PC-3 (cell line): ENCODE results near the gene LTF. TPM values are rescaled to one million over a fixed set of nuclear protein-coding genes. Genes with fewer than 3 reads are reported as not detected.
A peak's percentile ranks its signal among the peaks of the same experiment; 100 is the strongest.

Experiments used
- ATAC-seq: fragments of 200-7000 bp; cut with Tn5 transposase; 2 replicates; pipeline ENCODE4 v1.9.1; 2020; ENCODE audit warnings: mild to moderate bottlenecking, moderate library complexity
- BruUV-seq: library from RNA; stranded (reverse); fragments of 400-500 nt; replicated peaks from 2 replicates; lab custom pipeline; 2021; lab: Mats Ljungman, UMichigan
- CTCF ChIA-PET: fragments of 300-600 bp; sonication (Branson Sonifier 250); formaldehyde crosslinking; loops from one replicate; lab custom pipeline; 2022; ENCODE audit warnings: antibody characterized with exemption; lab: Charles Lee
- POLR2A ChIA-PET: fragments of 300-600 bp; sonication (Branson Sonifier 250); formaldehyde crosslinking; loops from one replicate; lab custom pipeline; 2022; ENCODE audit warnings: antibody characterized with exemption; ENCODE audit not compliant: unreplicated experiment; lab: Charles Lee
- DNase-seq: peaks from one replicate; pipeline ENCODE4 v3.0.0-alpha.2; 2015
- H2AFZ ChIP-seq: fragments of 300-600 bp; sonication (generic); 2 replicates; pipeline ENCODE4 v1.6.0; 2016; ENCODE audit warnings: antibody characterized with exemption, low read length
- H3F3A ChIP-seq: fragments of 300-600 bp; sonication (generic); one replicate; pipeline ENCODE4 v1.6.0; 2017; ENCODE audit warnings: antibody characterized with exemption, low read length, control low read depth, mild to moderate bottlenecking; ENCODE audit not compliant: unreplicated experiment
- H3K27ac ChIP-seq: fragments of 300-600 bp; sonication (generic); 2 replicates; pipeline ENCODE4 v1.5.1; 2016; ENCODE audit warnings: mild to moderate bottlenecking, low read length
- H3K27me3 ChIP-seq: fragments of 300-600 bp; sonication (generic); 2 replicates; pipeline ENCODE4 v1.6.1; 2016; ENCODE audit warnings: low read length, mixed read lengths
- H3K36me3 ChIP-seq: fragments of 300-600 bp; sonication (generic); 2 replicates; pipeline ENCODE4 v1.6.1; 2016; ENCODE audit warnings: low read depth, mixed run types, low read length, mixed read lengths
- H3K4me1 ChIP-seq: fragments of 300-600 bp; sonication (generic); 2 replicates; pipeline ENCODE4 v1.5.1; 2016; ENCODE audit warnings: low read length; ENCODE audit not compliant: insufficient read depth
- H3K4me2 ChIP-seq: fragments of 300-600 bp; sonication (generic); 2 replicates; pipeline ENCODE4 v1.6.0; 2016; ENCODE audit warnings: low read length
- H3K4me3 ChIP-seq: fragments of 300-600 bp; sonication (generic); 2 replicates; pipeline ENCODE4 v1.5.1; 2016; ENCODE audit warnings: mild to moderate bottlenecking, low read length, mixed read lengths
- H3K79me2 ChIP-seq: fragments of 300-600 bp; sonication (generic); 2 replicates; pipeline ENCODE4 v1.6.1; 2017; ENCODE audit warnings: low read length, mixed read lengths
- H3K9ac ChIP-seq: fragments of 300-600 bp; sonication (generic); 2 replicates; pipeline ENCODE4 v1.6.0; 2016; ENCODE audit warnings: mild to moderate bottlenecking, low read length
- H3K9me2 ChIP-seq: fragments of 300-600 bp; sonication (generic); replicated peaks from 2 replicates; pipeline ENCODE4 v1.6.1; 2016; ENCODE audit warnings: mixed run types, low read length, mixed read lengths
- H3K9me3 ChIP-seq: fragments of 300-600 bp; sonication (generic); 2 replicates; pipeline ENCODE4 v1.6.1; 2016; ENCODE audit warnings: low read length, mixed read lengths
- H4K20me1 ChIP-seq: fragments of 300-600 bp; sonication (generic); 2 replicates; pipeline ENCODE4 v1.6.1; 2016; ENCODE audit warnings: low read length, mixed read lengths
- CTCF ChIP-seq: fragments of 300-600 bp; sonication (generic); conservative IDR thresholded peaks from 2 replicates; pipeline ENCODE4 v1.5.1; 2017; ENCODE audit warnings: antibody characterized with exemption, low read depth, mild to moderate bottlenecking, low read length
- EZH2 ChIP-seq: fragments of 300-600 bp; sonication (generic); IDR thresholded peaks from one replicate; pipeline ENCODE4 v1.6.1; 2017; ENCODE audit warnings: antibody characterized with exemption, mild to moderate bottlenecking, low read length; ENCODE audit not compliant: unreplicated experiment
- EZH2phosphoT487 ChIP-seq: fragments of 300-600 bp; sonication (generic); IDR thresholded peaks from 2 replicates; pipeline ENCODE4 v1.6.1; 2018; ENCODE audit warnings: mild to moderate bottlenecking, antibody characterized with exemption, low read length, borderline replicate concordance
- intact Hi-C: fragments of 100-400 bp; cut with micrococcal nuclease; formaldehyde crosslinking; loops from 2 replicates; pipeline ENCODE4 v1.9.0; 2023
- total RNA-seq: library from RNA; depleted of rRNA; stranded (reverse); fragments of >200 nt; gene quantifications from 2 replicates; pipeline ENCODE4 v1.2.3, GENCODE V29; 2014

The LTF gene
- total RNA-seq, 1 experiment from 2014 or later, result not detected

- no peak overlapping the region for H3K4me3 ChIP-seq
- H3K36me3 ChIP-seq, result no peaks in the 10 kb centered on the region
- CTCF ChIA-PET, result no interaction called here
- no peak overlapping the region for H3K4me2 ChIP-seq
- POLR2A ChIA-PET, result no interaction called here
- H3K27me3 ChIP-seq, result no peaks in the 10 kb centered on the region
- no peaks in the 10 kb centered on the region for H3K9me2 ChIP-seq
- no peak for DNase-seq
- no peak for ATAC-seq
- H2AFZ ChIP-seq, result no peak overlapping the region
- intact Hi-C loops, result loop anchor here (5.0 kb wide), 1 partner anchor 282 kb away; the partner anchor contains the start of gene ALS2CL
- no peak overlapping the region for H3K27ac ChIP-seq
- H3F3A ChIP-seq, result no peaks in the 10 kb centered on the region
- H3K79me2 ChIP-seq, result no peaks in the 10 kb centered on the region
- no TSS peak for BruUV-seq
- no peaks in the 10 kb centered on the region for H4K20me1 ChIP-seq
- no peaks in the 10 kb centered on the region for H3K9me3 ChIP-seq
- H3K4me1 ChIP-seq, result peaks cover 46% of the 10 kb centered on the region
- TF ChIP-seq EZH2 (no peak), EZH2phosphoT487 (no peak), CTCF (no peak)
- no peak overlapping the region for H3K9ac ChIP-seq
Observed at GRCh38 chr3:46409739-46410489, 54.8 kb downstream of the LTF start.

GRCh38 chr3:46408853-46409252, 55.9 kb downstream of the LTF start:
- BruUV-seq, result no TSS peak
- Histone ChIP-seq H3K27me3 (no peaks in the 10 kb centered on the region), H3F3A (no peaks in the 10 kb centered on the region), H3K9me2 (no peaks in the 10 kb centered on the region), H3K36me3 (no peaks in the 10 kb centered on the region), H3K27ac (no peak overlapping the region), H3K4me2 (peak overlapping the region; percentile 86), H3K4me1 (peaks cover 48% of the 10 kb centered on the region), H3K79me2 (no peaks in the 10 kb centered on the region), H3K9ac (no peak overlapping the region), H4K20me1 (no peaks in the 10 kb centered on the region), H3K4me3 (peak overlapping the region; percentile 63; the same call in 1 of the 2 replicates), H3K9me3 (no peaks in the 10 kb centered on the region), H2AFZ (no peak overlapping the region)
- CTCF ChIA-PET, result no interaction called here
- intact Hi-C loops, result loop anchor here (5.0 kb wide), 1 partner anchor 283 kb away; the partner anchor contains the start of gene ALS2CL
- TF ChIP-seq EZH2 (no peak), CTCF (no peak), EZH2phosphoT487 (no peak)
- ATAC-seq, result no peak
- POLR2A ChIA-PET, result interaction anchor here (0.6 kb wide), 1 partner anchor 130 kb away, joined by 3 read pairs; no protein-coding TSS in a partner anchor
- no peak for DNase-seq

DNA sequence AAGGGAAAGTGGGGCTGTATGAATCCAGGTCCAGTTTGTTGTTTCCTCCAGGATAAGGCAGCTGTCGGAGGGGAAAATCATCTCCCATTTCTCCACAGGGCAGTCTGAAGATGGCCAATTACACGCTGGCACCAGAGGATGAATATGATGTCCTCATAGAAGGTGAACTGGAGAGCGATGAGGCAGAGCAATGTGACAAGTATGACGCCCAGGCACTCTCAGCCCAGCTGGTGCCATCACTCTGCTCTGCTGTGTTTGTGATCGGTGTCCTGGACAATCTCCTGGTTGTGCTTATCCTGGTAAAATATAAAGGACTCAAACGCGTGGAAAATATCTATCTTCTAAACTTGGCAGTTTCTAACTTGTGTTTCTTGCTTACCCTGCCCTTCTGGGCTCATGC, 56.7 kb downstream of the LTF start:
- ChIA-PET CTCF (interaction anchor here (1.1 to 1.3 kb wide), 2 partner anchors 35 to 192 kb away, joined by 4 read pairs; no protein-coding TSS in a partner anchor), POLR2A (interaction anchor here (0.6 kb wide), 1 partner anchor 412 kb away, joined by 3 read pairs; the partner anchor contains the start of gene FYCO1)
- H3K9me3 ChIP-seq, result no peaks in the 10 kb centered on the region
- peak overlapping the region; percentile 63 for H3K4me3 ChIP-seq
- H3K4me1 ChIP-seq, result peaks cover 48% of the 10 kb centered on the region
- no peaks in the 10 kb centered on the region for H3K79me2 ChIP-seq
- H3K27ac ChIP-seq, result peak overlapping the region; percentile 95
- ATAC-seq (peak; percentile 11), DNase-seq (peak; percentile 24)
- peak overlapping the region; percentile 79 for H3K9ac ChIP-seq
- intact Hi-C loops, result loop anchor here (2.0 to 5.0 kb wide), 2 partner anchors 15 to 284 kb away; partner anchors contain the start of gene ALS2CL
- H3F3A ChIP-seq, result no peaks in the 10 kb centered on the region
- H3K4me2 ChIP-seq, result peak overlapping the region; percentile 86
- no peaks in the 10 kb centered on the region for H4K20me1 ChIP-seq
- peak overlapping the region; percentile 74 for H2AFZ ChIP-seq
- no TSS peak for BruUV-seq
- H3K27me3 ChIP-seq, result no peaks in the 10 kb centered on the region
- H3K9me2 ChIP-seq, result no peaks in the 10 kb centered on the region
- no peaks in the 10 kb centered on the region for H3K36me3 ChIP-seq
- TF ChIP-seq EZH2phosphoT487 (no peak), CTCF (no peak), EZH2 (no peak)
